Neural cell (in vitro differentiated cells): ENCODE data around the gene CNTN6. TPM values are rescaled to one million over a fixed set of nuclear protein-coding genes. Genes with fewer than 3 reads are reported as not detected.

Experiments
- H2AFZ ChIP-seq: fragments of 200-600, 300-800 bp; sonication (generic), shearing (Covaris generic); 2 replicates; pipeline ENCODE4 v1.6.0; 2014; ENCODE audit warnings: low read depth, mild to moderate bottlenecking, antibody characterized with exemption, low read length, moderate library complexity
- H3F3A ChIP-seq: fragments of 200-600 bp; shearing (Covaris generic); 2 replicates; pipeline ENCODE4 v1.6.1; 2016; ENCODE audit warnings: mild to moderate bottlenecking, moderate library complexity, mixed read lengths, antibody characterized with exemption, low read length; ENCODE audit not compliant: insufficient read depth, poor library complexity, severe bottlenecking
- H3K27ac ChIP-seq: fragments of 200-600, 300-800 bp; sonication (generic), shearing (Covaris generic); 2 replicates; pipeline ENCODE4 v1.5.1; 2014; ENCODE audit warnings: mild to moderate bottlenecking, low read length, moderate library complexity
- H3K27me3 ChIP-seq: fragments of 300-800, 200-600 bp; sonication (generic), shearing (Covaris generic); 2 replicates; pipeline ENCODE4 v1.6.0; 2014; ENCODE audit warnings: mild to moderate bottlenecking, low read depth, low read length, moderate library complexity; ENCODE audit not compliant: insufficient read depth
- H3K36me3 ChIP-seq: fragments of 300-800, 200-600 bp; sonication (generic), shearing (Covaris generic); 2 replicates; pipeline ENCODE4 v1.5.1; 2014; ENCODE audit warnings: mild to moderate bottlenecking, antibody characterized with exemption, low read length, moderate library complexity; ENCODE audit not compliant: insufficient read depth
- H3K4me2 ChIP-seq: fragments of 300-800, 200-600 bp; sonication (generic), shearing (Covaris generic); 2 replicates; pipeline ENCODE4 v1.6.0; 2014; ENCODE audit warnings: mild to moderate bottlenecking, low read length
- H3K4me3 ChIP-seq: fragments of 300-800, 200-600 bp; sonication (generic), shearing (Covaris generic); 2 replicates; pipeline ENCODE4 v1.5.1; 2014; ENCODE audit warnings: mild to moderate bottlenecking, low read length, moderate library complexity
- H3K79me2 ChIP-seq: fragments of 200-600 bp; shearing (Covaris generic); replicated peaks from 2 replicates; pipeline ENCODE4 v1.6.0; 2014; ENCODE audit warnings: mild to moderate bottlenecking, low read length, moderate library complexity; ENCODE audit not compliant: insufficient read depth
- H3K9ac ChIP-seq: fragments of 300-800, 200-600 bp; sonication (generic), shearing (Covaris generic); 2 replicates; pipeline ENCODE4 v1.6.1; 2016; ENCODE audit warnings: mild to moderate bottlenecking, low read length, mixed read lengths
- H3K9me2 ChIP-seq: fragments of 200-600 bp; shearing (Covaris generic); 2 replicates; pipeline ENCODE4 v1.6.1; 2016; ENCODE audit warnings: mild to moderate bottlenecking, low read length, mixed read lengths; ENCODE audit not compliant: insufficient read depth
- H3K9me3 ChIP-seq: fragments of 200-600, 300-800 bp; sonication (generic), shearing (Covaris generic); 2 replicates; pipeline ENCODE4 v1.6.1; 2016; ENCODE audit warnings: mild to moderate bottlenecking, mixed run types, low read length, moderate library complexity, mixed read lengths
- H4K20me1 ChIP-seq: fragments of 200-600 bp; shearing (Covaris generic); 2 replicates; pipeline ENCODE4 v1.6.1; 2016; ENCODE audit warnings: mild to moderate bottlenecking, mixed run types; ENCODE audit not compliant: insufficient read depth
- CTCF ChIP-seq: fragments of 450-650 bp; IDR thresholded peaks from 2 replicates; pipeline ENCODE4 v1.5.1; 2014; ENCODE audit warnings: antibody characterized with exemption, mild to moderate bottlenecking, moderate library complexity; ENCODE audit not compliant: poor library complexity, severe bottlenecking
- EP300 ChIP-seq: fragments of 450-650 bp; conservative IDR thresholded peaks from 2 replicates; pipeline ENCODE4 v1.6.1; 2014; ENCODE audit warnings: antibody characterized with exemption, mild to moderate bottlenecking, moderate library complexity; ENCODE audit not compliant: poor library complexity, severe bottlenecking
- EZH2 ChIP-seq: fragments of 200-600, 300-800 bp; shearing (Covaris generic), sonication (generic); IDR thresholded peaks from 2 replicates; pipeline ENCODE4 v1.6.1; 2014; ENCODE audit warnings: antibody characterized with exemption, low read length, borderline replicate concordance, mild to moderate bottlenecking; ENCODE audit not compliant: insufficient read depth, poor library complexity, severe bottlenecking
- MXI1 ChIP-seq: fragments of 450-650 bp; conservative IDR thresholded peaks from 2 replicates; pipeline ENCODE4 v1.6.1; 2014; ENCODE audit warnings: antibody characterized with exemption, mild to moderate bottlenecking; ENCODE audit not compliant: poor library complexity, severe bottlenecking
- POLR2AphosphoS5 ChIP-seq: IDR thresholded peaks from 2 replicates; pipeline ENCODE4 v1.6.1; 2012
- RAD21 ChIP-seq: fragments of 450-650 bp; conservative IDR thresholded peaks from 2 replicates; pipeline ENCODE4 v1.6.1; 2014; ENCODE audit warnings: antibody characterized with exemption, mild to moderate bottlenecking, moderate library complexity
- REST ChIP-seq: IDR thresholded peaks from 2 replicates; pipeline ENCODE4 v1.6.1; 2012; ENCODE audit warnings: borderline replicate concordance
- SMC3 ChIP-seq: fragments of 450-650 bp; conservative IDR thresholded peaks from 2 replicates; pipeline ENCODE4 v1.6.1; 2014; ENCODE audit warnings: antibody characterized with exemption, mild to moderate bottlenecking, moderate library complexity; ENCODE audit not compliant: poor library complexity
- TAF1 ChIP-seq: IDR thresholded peaks from 2 replicates; pipeline ENCODE4 v1.6.1; 2012; ENCODE audit warnings: low read depth
- polyA plus RNA-seq: library from polyadenylated mRNA; depleted of rRNA; stranded (reverse); fragments of >200 nt; gene quantifications from 2 replicates; pipeline ENCODE4 v1.2.3, GENCODE V29; 2014

CNTN6 gene
- polyA plus RNA-seq, 1 donor from 2014 or later = 1.8 TPM

DNA sequence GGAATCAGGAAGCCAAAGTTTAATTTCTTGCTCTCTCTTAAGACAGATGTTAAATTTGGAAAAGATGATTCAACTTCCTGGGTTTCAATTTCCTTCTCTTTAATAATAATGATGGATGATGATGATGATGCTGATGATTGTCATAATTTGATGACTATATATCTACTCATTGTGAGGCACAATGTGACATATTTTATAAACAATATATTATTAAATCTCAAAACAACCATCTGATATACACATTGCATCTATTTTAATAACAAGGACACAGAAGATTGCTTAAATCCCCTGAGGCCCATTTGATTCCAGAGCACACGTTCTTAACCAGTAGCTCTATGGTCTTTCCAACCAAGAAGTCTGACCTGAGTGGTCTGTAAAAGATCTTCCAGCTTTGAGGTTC lies 124.0 kb downstream of the CNTN6 start:
- Histone ChIP-seq H3K9me2 (no peaks in the 10 kb centered on the region), H3K79me2 (no peaks in the 10 kb centered on the region), H3K27ac (no peak overlapping the region), H4K20me1 (no peaks in the 10 kb centered on the region), H3K27me3 (no peaks in the 10 kb centered on the region), H3F3A (no peaks in the 10 kb centered on the region), H3K9me3 (no peaks in the 10 kb centered on the region), H3K36me3 (no peaks in the 10 kb centered on the region), H2AFZ (no peak overlapping the region), H3K4me3 (no peak overlapping the region), H3K4me2 (no peak overlapping the region), H3K9ac (no peak overlapping the region)
- TF ChIP-seq CTCF (no peak), RAD21 (no peak), TAF1 (no peak), POLR2AphosphoS5 (no peak), REST (no peak), EZH2 (no peak), SMC3 (no peak), EP300 (no peak), MXI1 (no peak)

- TF ChIP-seq TAF1 (no peak), REST (no peak), POLR2AphosphoS5 (no peak), EZH2 (no peak), EP300 (no peak), CTCF (no peak), RAD21 (no peak), MXI1 (no peak), SMC3 (no peak)
- no peaks in the 10 kb centered on the region for H3K9me3 ChIP-seq
- H3K4me2 ChIP-seq = no peak overlapping the region
- no peaks in the 10 kb centered on the region for H3F3A ChIP-seq
- no peak overlapping the region for H3K4me3 ChIP-seq
- no peak overlapping the region for H3K27ac ChIP-seq
- no peaks in the 10 kb centered on the region for H3K27me3 ChIP-seq
- no peaks in the 10 kb centered on the region for H3K79me2 ChIP-seq
- no peak overlapping the region for H3K9ac ChIP-seq
- no peaks in the 10 kb centered on the region for H4K20me1 ChIP-seq
- H3K9me2 ChIP-seq = no peaks in the 10 kb centered on the region
- H2AFZ ChIP-seq = no peak overlapping the region
- no peaks in the 10 kb centered on the region for H3K36me3 ChIP-seq
Measured at GRCh38 chr3:1227111-1227510, 134.3 kb downstream of the CNTN6 start.
